Mesothelial cell of epicardium (in vitro differentiated cells): ENCODE results near the gene CD226. TPM values are rescaled to one million over a fixed set of nuclear protein-coding genes. Genes with fewer than 3 reads are reported as not detected.
"Not testable (repeated sequence)": the region's sequence is repeated elsewhere in the genome, so short reads cannot be mapped to it uniquely, and the experiment has no call there.

ENCODE experiments used
- DNase-seq, 2 experiments: peaks; one replicate each; pipeline ENCODE4 v3.0.0; 2021; ENCODE audit warnings: low spot score in 2 of 2; ENCODE audit not compliant: unreplicated experiment in 2 of 2
- H3K27ac Mint-ChIP-seq: 2 replicates; pipeline ENCODE4 v1.8.0; 2021; ENCODE audit warnings: mixed read lengths
- H3K27me3 Mint-ChIP-seq: 2 replicates; pipeline ENCODE4 v1.8.0; 2021; ENCODE audit warnings: low read depth, mixed read lengths
- H3K36me3 Mint-ChIP-seq: 2 replicates; pipeline ENCODE4 v1.8.0; 2021; ENCODE audit warnings: mixed read lengths
- H3K4me1 Mint-ChIP-seq: 2 replicates; pipeline ENCODE4 v1.8.0; 2021; ENCODE audit warnings: mixed read lengths
- H3K4me3 Mint-ChIP-seq: 2 replicates; pipeline ENCODE4 v1.8.0; 2021; ENCODE audit warnings: mild to moderate bottlenecking, moderate library complexity, mixed read lengths
- H3K9me3 Mint-ChIP-seq: 2 replicates; pipeline ENCODE4 v1.8.0; 2021; ENCODE audit warnings: mixed read lengths
- CTCF ChIP-seq: fragments of 200-600 bp; sonication (generic); IDR thresholded peaks from one replicate; pipeline ENCODE4 v1.5.0; 2021; ENCODE audit warnings: antibody characterized with exemption; ENCODE audit not compliant: unreplicated experiment
- total RNA-seq: library from RNA; stranded (reverse); gene quantifications from 3 replicates; pipeline ENCODE4 v1.2.1, GENCODE V29; 2021

Gene CD226
- total RNA-seq, 1 donor from 2014 or later = 0.31 TPM

GRCh38 chr18:69882965-69883668 lies 64.6 kb downstream of the CD226 start:
- Mint-ChIP-seq H3K4me1 (no peaks in the 10 kb centered on the region), H3K27ac (no peak overlapping the region), H3K4me3 (no peak overlapping the region), H3K9me3 (peaks cover 10% of the 10 kb centered on the region), H3K27me3 (no peaks in the 10 kb centered on the region), H3K36me3 (peaks cover 2% of the 10 kb centered on the region)
- no peak for TF ChIP-seq CTCF
- no peak for DNase-seq

GRCh38 chr18:69880083-69880482 lies 67.6 kb downstream of the CD226 start:
- peaks cover 2% of the 10 kb centered on the region for H3K36me3 Mint-ChIP-seq
- H3K27ac Mint-ChIP-seq = no peak overlapping the region
- no peaks in the 10 kb centered on the region for H3K4me1 Mint-ChIP-seq
- DNase-seq = no peak
- TF ChIP-seq CTCF = no peak
- no peaks in the 10 kb centered on the region for H3K27me3 Mint-ChIP-seq
- H3K9me3 Mint-ChIP-seq = peaks cover 10% of the 10 kb centered on the region
- H3K4me3 Mint-ChIP-seq = no peak overlapping the region

- not testable (repeated sequence) for H3K36me3 Mint-ChIP-seq, DNase-seq, H3K4me3 Mint-ChIP-seq, H3K4me1 Mint-ChIP-seq, H3K27me3 Mint-ChIP-seq, H3K27ac Mint-ChIP-seq
- peaks cover 10% of the 10 kb centered on the region for H3K9me3 Mint-ChIP-seq
Observed at GRCh38 chr18:69879051-69879450, 68.6 kb downstream of the CD226 start.

GRCh38 chr18:69878213-69878933 lies 69.3 kb downstream of the CD226 start:
- H3K4me3 Mint-ChIP-seq = no peak overlapping the region
- DNase-seq = no peak
- H3K9me3 Mint-ChIP-seq = peaks cover 10% of the 10 kb centered on the region
- no peak overlapping the region for H3K27ac Mint-ChIP-seq
- no peaks in the 10 kb centered on the region for H3K27me3 Mint-ChIP-seq
- peaks cover 2% of the 10 kb centered on the region for H3K36me3 Mint-ChIP-seq
- TF ChIP-seq CTCF = no peak
- no peaks in the 10 kb centered on the region for H3K4me1 Mint-ChIP-seq

GRCh38 chr18:69876490-69876889 lies 71.2 kb downstream of the CD226 start:
- no peak for TF ChIP-seq CTCF
- H3K27me3 Mint-ChIP-seq = no peaks in the 10 kb centered on the region
- H3K4me3 Mint-ChIP-seq = no peak overlapping the region
- no peaks in the 10 kb centered on the region for H3K4me1 Mint-ChIP-seq
- peaks cover 2% of the 10 kb centered on the region for H3K36me3 Mint-ChIP-seq
- peaks cover 10% of the 10 kb centered on the region for H3K9me3 Mint-ChIP-seq
- DNase-seq = no peak
- no peak overlapping the region for H3K27ac Mint-ChIP-seq

- Mint-ChIP-seq H3K9me3 (peaks cover 6% of the 10 kb centered on the region), H3K27me3 (no peaks in the 10 kb centered on the region), H3K27ac (no peak overlapping the region), H3K4me3 (no peak overlapping the region), H3K36me3 (peaks cover 2% of the 10 kb centered on the region), H3K4me1 (peaks cover 3% of the 10 kb centered on the region)
- TF ChIP-seq CTCF = no peak
- no peak for DNase-seq
Observed at GRCh38 chr18:69874058-69874457, 73.6 kb downstream of the CD226 start.
